ENCODE data around the gene FADS3.

FADS3 gene

DNA sequence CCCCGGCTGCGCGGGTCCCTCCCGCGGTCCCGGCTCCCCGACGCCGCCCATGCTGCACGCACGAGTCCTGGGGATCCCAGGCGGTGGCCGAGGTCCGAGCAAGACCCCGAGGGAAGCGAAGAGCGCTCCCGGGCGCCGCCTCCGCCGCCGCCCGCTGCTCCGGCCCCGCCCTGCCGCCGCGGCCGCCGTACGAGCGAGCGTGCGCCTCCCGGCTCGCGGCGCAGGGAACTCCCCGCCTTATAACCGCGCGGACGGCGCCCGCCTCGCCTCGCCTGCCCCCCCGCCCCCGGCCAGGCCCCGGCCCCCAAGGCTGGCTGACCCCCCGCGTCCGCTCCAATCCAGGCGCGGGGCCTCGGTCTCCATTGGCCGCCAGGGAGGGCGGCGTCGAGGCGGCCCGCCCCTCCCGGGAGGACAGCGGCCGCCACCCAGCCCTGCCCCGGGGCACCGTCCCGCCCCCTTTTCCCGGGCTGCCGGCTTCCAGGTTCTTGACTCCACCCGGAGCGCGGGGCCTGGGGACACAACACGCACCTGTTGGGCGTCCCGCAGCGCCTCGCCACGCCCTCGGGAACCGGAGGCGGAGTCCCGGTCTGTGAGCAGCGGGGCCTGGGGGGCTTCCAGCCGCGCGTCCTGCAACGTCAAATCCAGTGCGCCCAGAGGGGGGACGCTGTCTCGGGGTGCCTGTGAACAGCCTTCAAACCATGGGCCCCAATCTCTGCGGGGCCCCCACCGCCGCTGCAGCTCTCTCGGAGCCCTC, at the start of gene FADS3:
FADS3 (minus strand) TSS at position 215 of the 754 bp plus-strand sequence; CDS start at position 51, 164 bp downstream.
- peak; percentile 78 for DNase-seq

GRCh38 chr11:61940466-61940865, 49.1 kb upstream of the FADS3 start:
- DNase-seq, result no peak

GRCh38 chr11:61935861-61936260, 44.5 kb upstream of the FADS3 start:
- DNase-seq, result no peak

DNA sequence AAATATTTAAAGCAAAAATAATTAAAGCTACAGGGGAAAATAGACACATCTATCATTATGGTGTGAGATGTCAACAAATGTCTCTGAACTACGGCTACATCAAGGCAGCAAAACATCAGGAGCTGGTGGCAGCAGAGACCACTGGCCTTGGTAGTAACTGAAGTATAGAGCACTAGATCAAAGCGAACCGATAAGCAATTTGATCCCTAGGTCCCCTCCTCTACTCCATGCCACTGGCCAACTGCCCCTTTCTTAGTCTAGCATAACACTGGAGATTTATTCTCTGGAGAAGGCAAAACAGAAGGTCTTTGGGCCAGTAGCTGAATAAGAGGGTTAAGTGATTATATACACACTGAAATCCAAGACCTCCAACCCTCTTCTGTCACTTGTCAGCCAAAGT, 39.6 kb upstream of the FADS3 start:
- DNase-seq, result no peak

- DNase-seq, result peak; percentile 49
These were observed 37.3 kb upstream of the FADS3 start for GRCh38 chr11:61928606-61929005.

DNA sequence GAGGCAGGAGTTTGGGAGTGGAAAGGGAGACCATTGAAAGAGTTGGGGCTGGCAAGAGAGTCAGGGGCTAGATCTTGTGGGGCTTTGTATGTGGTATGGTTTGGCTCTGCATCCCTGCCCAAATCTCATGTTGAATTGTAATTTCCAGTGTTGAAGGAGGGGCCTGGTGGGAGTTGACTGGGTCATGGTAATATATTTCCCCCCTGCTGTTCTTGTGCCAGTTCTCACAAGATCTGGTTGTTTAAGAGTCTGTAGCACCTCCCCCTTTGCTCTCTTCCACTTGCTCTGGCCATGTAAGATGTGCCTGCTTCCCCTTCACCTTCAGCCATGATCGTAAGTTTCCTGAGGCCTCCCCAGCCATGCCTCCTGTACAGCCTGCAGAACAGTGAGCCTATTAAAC, 36.2 kb upstream of the FADS3 start:
- DNase-seq, result peak; percentile 37

- DNase-seq, result no peak
These were observed 34.9 kb upstream of the FADS3 start for GRCh38 chr11:61926235-61926634.

DNA sequence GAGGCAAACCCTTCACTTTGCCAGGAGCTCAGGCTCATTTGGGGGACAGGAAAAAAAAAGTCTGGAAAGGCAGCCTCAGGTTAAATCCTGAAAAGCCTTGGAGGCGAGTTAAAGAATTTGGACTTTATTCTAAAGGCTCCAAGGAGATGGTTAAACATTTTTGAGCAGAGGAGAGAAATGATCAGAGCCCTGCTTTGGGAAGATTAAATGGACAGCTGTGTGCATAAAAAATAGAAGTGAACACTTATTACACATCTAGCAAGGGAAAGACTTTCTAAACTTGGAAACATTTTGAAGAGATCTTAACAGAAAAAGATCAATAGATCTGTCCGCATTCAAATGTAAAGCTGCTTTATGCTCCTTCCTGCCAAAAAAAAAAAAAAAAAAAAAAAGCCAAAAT, 34.4 kb upstream of the FADS3 start:
- no peak for DNase-seq

DNA sequence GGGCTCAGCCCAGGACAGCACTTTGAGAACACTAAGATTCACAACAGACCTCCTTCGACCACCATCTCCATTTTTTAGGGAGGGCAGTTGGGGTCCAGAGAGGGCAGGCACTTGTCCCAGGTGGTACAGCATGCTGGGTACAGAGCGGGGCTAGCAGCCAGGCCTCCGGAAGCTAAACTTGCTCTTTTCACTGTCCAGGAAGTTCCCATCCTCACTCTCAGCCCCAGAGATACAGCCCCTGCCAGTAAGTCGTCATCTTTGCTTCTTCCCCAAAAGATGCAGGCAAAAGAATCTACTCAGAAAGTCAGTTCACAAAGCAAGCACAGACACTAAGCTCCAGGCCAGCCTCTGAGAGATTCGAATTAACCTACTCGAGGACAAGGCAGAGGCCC, 32.7 kb upstream of the FADS3 start:
- no peak for DNase-seq

DNA sequence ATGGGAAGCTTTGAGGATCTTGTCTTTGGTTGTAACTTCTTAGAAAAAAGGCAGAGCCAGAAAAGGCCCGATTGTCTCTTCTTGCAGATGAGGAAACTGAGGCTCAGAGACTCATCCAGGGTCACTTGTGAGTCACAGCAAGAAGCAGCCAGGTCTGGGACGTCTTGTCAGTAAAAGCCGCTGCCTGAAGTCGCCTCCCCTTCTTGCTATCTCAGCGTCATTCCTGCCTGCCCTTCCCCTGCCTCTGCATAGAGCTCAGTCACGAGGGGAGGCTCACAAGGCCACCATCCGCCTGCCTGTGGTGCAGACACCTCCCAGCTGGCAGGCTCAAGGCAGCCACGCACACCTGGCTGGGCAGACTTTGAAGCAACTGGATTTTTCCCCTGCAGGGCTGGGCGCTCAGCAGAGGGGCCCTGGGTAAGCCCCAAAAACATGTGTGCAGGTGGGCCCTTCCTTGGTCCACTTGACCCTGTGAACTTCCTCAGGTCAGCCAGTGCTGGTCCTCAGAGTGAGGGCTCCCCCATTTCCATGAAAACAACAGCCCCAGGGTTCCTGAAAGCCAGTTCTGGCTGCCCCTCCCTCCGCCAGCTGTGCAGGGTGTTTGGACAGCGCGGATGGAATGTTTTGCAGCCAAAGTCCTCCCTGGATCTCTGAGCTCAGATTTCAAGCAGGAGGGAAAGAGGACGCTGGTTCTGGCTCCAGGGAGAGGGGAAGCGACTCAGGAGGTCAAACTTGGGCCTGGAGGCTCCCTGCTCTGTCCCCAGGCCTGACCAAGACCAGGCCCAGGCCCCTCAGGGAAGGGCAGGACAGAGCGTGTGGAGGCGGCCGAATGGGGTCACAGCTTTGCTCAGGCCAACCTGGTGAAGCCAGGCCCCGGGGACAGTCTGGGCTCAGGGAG, 32.1 kb upstream of the FADS3 start:
- DNase-seq, result peak; percentile 39

- DNase-seq, result peak; percentile 78
These were observed 31.2 kb upstream of the FADS3 start for GRCh38 chr11:61922539-61922938.

DNA sequence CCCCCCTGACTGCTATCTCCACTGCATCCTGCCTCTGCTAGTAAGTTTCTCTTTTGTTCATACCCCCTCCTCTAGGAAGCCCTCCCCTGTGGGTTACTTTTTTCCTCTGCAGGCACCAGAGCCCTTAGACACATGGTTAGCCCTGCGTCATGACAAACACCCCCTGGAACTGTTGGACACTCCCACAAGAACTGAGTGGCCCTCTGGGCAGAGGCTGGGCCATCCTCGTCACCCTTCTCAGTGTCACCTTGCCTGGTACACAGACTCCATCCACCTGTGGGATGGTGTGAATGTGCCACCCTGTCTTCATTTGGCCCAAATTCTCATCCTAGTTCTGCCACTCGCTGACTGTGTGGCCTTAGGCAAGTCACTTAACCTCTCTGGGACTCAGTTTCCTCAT, 30.1 kb upstream of the FADS3 start:
- no peak for DNase-seq

DNA sequence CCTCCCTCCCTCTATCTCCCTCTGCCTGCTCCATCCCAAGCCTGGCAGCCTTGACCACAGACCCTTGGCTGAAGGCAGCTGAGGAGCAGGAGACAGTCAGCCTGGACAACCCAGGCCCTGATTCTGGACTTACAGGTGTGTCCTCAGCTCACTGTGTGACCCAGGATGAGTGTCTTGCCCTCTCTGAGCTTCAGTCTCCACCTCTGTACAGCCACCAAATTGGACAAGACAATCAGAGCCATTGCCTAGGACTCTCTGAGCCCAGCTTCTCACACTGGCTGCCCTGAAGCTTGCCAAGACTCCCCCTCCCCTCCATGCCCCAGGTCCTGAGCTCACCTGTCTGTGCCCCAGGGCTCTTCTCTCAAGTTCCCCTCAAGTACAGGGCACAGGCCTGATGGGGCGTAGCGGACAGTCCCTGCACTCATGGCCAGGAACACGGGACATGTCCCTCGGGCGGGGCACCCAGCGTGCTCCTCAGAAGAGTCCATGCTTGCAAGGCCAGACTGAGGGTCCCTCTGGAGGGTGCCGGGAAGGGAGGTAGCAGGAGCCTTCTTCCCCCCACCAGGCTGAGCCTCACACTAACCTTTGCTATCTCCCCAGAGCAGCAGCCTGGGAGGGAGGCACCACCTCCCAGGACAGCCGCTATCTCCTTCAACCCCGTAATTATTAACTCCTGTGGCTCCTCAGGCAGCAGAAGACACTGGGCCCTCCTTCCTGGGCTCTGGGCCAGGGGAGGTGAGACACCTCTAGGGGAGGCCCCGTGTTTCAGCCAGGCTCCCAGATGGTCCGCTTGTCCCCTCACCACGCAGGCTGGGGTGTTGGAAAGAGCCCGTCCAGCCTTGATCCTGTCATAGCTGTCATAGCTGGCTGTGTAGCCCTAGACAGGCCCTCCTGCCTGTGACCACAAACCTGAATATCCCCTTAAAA, 28.6 kb upstream of the FADS3 start:
- DNase-seq, result no peak

GRCh38 chr11:61918938-61919704, 27.8 kb upstream of the FADS3 start:
- no peak for DNase-seq

DNA sequence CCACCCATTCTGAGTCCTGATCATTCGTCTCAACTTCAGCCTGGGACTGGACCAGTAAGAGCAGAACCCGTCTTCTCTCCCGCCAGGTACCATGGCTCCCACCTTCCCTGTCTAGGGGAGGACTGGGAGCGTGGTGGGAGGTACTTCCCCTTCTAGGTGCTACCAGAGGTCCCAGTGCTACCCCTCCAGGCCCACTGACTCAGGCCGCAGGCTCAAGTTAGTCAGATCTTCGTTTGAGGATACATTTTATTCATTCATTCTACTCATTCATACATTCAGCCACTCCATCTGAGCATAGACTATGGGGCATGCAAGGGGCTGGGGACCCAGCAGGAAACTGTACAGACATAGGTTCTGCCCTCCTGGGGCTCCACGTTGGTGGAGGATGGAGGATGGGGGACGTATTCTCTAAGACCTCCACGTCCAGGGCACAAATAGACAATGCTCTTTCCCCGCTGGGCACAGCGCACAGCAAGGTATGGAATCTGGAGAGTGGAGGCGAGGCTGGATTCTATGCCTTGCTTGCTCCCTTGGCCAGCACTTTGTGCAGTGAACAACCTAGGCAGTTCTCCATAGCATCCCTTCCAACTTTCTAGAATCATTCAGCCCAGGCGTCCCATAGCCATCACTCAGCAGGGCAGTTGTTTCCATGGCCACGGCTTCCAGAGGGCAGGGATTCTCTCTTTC, 27.0 kb upstream of the FADS3 start:
- no peak for DNase-seq

DNA sequence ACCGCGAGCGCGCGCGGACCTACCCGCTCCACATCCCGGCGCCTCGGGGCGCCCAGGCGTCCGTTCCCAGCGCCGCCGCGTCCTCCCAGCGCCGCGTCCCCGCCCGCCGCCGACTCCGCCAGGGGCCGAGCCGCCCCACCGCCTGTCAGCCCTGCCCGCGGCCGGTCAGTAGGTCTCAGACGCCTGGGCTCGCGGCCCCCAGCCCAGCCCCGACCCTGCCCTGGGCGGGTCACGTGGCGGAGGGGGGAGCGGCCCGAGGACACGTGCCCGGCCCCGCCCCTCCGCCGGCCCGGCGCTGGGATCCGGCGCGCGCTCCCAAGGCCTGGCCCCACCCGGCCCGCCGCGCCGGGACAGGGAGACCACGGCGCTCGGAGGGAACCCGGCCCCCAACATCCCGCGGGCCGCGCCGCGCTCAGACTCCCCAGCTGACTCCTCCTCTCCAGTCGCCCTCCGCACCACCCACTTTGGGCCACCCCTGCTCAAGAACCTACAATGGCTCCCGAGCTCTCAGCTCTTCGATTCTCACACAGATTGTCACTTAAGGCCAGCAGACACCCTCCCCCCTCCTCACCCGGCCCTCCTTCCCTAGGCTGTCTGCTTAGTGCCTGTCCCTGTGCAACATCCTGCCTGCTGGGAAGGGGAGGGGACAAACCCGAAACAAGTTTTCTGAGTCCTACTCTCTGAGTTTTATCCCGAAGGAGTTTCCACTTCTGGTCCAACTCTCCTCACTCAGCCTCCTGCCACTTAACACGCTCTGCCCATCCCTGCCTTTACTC, 26.2 kb upstream of the FADS3 start, which contains the start of gene RAB3IL1:
RAB3IL1 (minus strand) TSS at position 233 of the 776 bp plus-strand sequence; CDS start at position 34, 199 bp downstream.
- peak; percentile 58 for DNase-seq

GRCh38 chr11:61916737-61917333, 25.5 kb upstream of the FADS3 start:
- no peak for DNase-seq

GRCh38 chr11:61914471-61915171, 23.3 kb upstream of the FADS3 start:
- no peak for DNase-seq

- DNase-seq, result no peak
These were observed 22.5 kb upstream of the FADS3 start for GRCh38 chr11:61913699-61914395.

Measured in suppressor macrophage treated with lipopolysaccharide for 4 hours (primary cell).